K562 (cell line): ENCODE results near the gene TAS2R1. TPM values are rescaled to one million over a fixed set of nuclear protein-coding genes. Genes with fewer than 3 reads are reported as not detected.

Source experiments
- ATAC-seq: fragments of 200-7000 bp; cut with Tn5 transposase; 3 replicates; pipeline ENCODE4 v1.9.1; 2020; ENCODE audit warnings: moderate library complexity
- BruUV-seq: library from RNA; stranded (reverse); fragments of 400-500 nt; replicated peaks from 2 replicates; lab custom pipeline; 2021; lab: Mats Ljungman, UMichigan
- CTCF ChIA-PET: fragments of 300-600 bp; formaldehyde crosslinking; extraction: SDS; loops from one replicate; lab custom pipeline; 2021; ENCODE audit warnings: low intra/inter-chr PET ratio; lab: Yijun Ruan, JAX
- POLR2A ChIA-PET: fragments of 300-600, 350-650 bp; sonication (Branson Sonifier 250); formaldehyde crosslinking; extraction: SDS; loops from one replicate; lab custom pipeline; 2021; ENCODE audit warnings: antibody characterized with exemption, inconsistent platforms; lab: Yijun Ruan, JAX
- DNase-seq, 4 experiments: peaks; one replicate each; pipeline versions ENCODE4 v3.0.0 to v3.0.0-alpha.2; 2011 to 2018; ENCODE audit warnings: low spot score in 3 of 4, mixed read lengths in 3 of 4; ENCODE audit errors: extremely low read depth in 1 of 4
- FAIRE-seq: peaks from 2 replicates; lab custom pipeline; 2011; peaks lifted over from hg19 to GRCh38; lab: Jason Lieb, UNC
- H2AFZ ChIP-seq: 2 replicates; pipeline ENCODE4 v1.6.0; 2011; ENCODE audit warnings: low read depth, low read length, control low read depth, inconsistent platforms
- H3K27ac ChIP-seq: fragments of 200-600 bp; 3 replicates; pipeline ENCODE4 v1.8.0; 2011; ENCODE audit warnings: low read depth, mild to moderate bottlenecking, control low read depth, inconsistent platforms, low read length, moderate library complexity, mixed read lengths; ENCODE audit errors: extremely low read depth
- H3K27me3 ChIP-seq, 2 experiments: fragments of 300-600 bp in 1 of 2; 2 replicates in 1 of 2; 3 replicates in 1 of 2; pipeline versions ENCODE4 v1.6.0 to v1.8.0; 2011; ENCODE audit warnings: inconsistent platforms in 2 of 2, low read length in 2 of 2, mild to moderate bottlenecking in 1 of 2, mixed read lengths in 1 of 2, moderate library complexity in 1 of 2; ENCODE audit not compliant: control insufficient read depth in 2 of 2, insufficient read depth in 2 of 2
- H3K36me3 ChIP-seq: fragments of 300-600 bp; 3 replicates; pipeline ENCODE4 v1.8.0; 2011; ENCODE audit warnings: mild to moderate bottlenecking, low read length, inconsistent platforms; ENCODE audit not compliant: control insufficient read depth, insufficient read depth
- H3K4me1 ChIP-seq, 2 experiments: fragments of 200-600 bp in 1 of 2; replicated peaks in 1 of 2; 2 replicates in 1 of 2; 3 replicates in 1 of 2; pipeline versions ENCODE4 v1.5.1 to v1.8.0; 2011; ENCODE audit warnings: inconsistent platforms in 2 of 2, low read length in 2 of 2, mild to moderate bottlenecking in 1 of 2, mixed read lengths in 1 of 2, moderate library complexity in 1 of 2; ENCODE audit not compliant: control insufficient read depth in 2 of 2, insufficient read depth in 2 of 2
- H3K4me2 ChIP-seq: 2 replicates; pipeline ENCODE4 v1.6.1; 2011; ENCODE audit warnings: low read length, control low read depth, inconsistent platforms, mixed read lengths; ENCODE audit not compliant: insufficient read depth
- H3K4me3 ChIP-seq: fragments of 200-600 bp; sonication (generic), shearing (Covaris generic); 2 replicates; pipeline ENCODE4 v1.5.1; 2016; ENCODE audit warnings: control low read depth, inconsistent platforms
- H3K79me2 ChIP-seq: fragments of 200-600 bp; 3 replicates; pipeline ENCODE4 v1.8.0; 2011; ENCODE audit warnings: low read length, inconsistent platforms; ENCODE audit not compliant: control insufficient read depth, insufficient read depth
- H3K9ac ChIP-seq, 2 experiments: 2 replicates each; pipeline versions ENCODE4 v1.6.0 to v1.6.1; 2011; ENCODE audit warnings: low read depth in 2 of 2, low read length in 2 of 2, control low read depth in 1 of 2, inconsistent platforms in 1 of 2, mild to moderate bottlenecking in 1 of 2, mixed read lengths in 1 of 2; ENCODE audit not compliant: insufficient read depth in 1 of 2
- H3K9me1 ChIP-seq: one replicate; pipeline ENCODE4 v1.6.0; 2011; ENCODE audit warnings: inconsistent platforms, mild to moderate bottlenecking, low read length, moderate library complexity; ENCODE audit not compliant: control insufficient read depth, insufficient read depth
- H3K9me3 ChIP-seq: replicated peaks from 2 replicates; pipeline ENCODE4 v1.5.1; 2011; ENCODE audit warnings: low read depth, low read length, inconsistent platforms; ENCODE audit not compliant: control insufficient read depth, insufficient read depth
- H4K20me1 ChIP-seq: replicated peaks from 2 replicates; pipeline ENCODE4 v1.6.1; 2011; ENCODE audit warnings: low read length, inconsistent platforms, mixed read lengths; ENCODE audit not compliant: control insufficient read depth, insufficient read depth
- BMI1 ChIP-seq: fragments of 150-350 bp; IDR thresholded peaks from 2 replicates; pipeline ENCODE4 v1.6.1; 2014; ENCODE audit warnings: low read length
- EGR1 ChIP-seq: fragments of 450-650 bp; conservative IDR thresholded peaks from 2 replicates; pipeline ENCODE4 v1.6.1; 2017; ENCODE audit warnings: mild to moderate bottlenecking
- MAFK ChIP-seq: IDR thresholded peaks from 2 replicates; pipeline ENCODE4 v1.6.1; 2011; ENCODE audit warnings: low read length, improper control_type of control experiment
- MEF2A ChIP-seq: IDR thresholded peaks from 2 replicates; pipeline ENCODE4 v1.6.1; 2011; ENCODE audit warnings: low read depth, mild to moderate bottlenecking, low read length, moderate library complexity; ENCODE audit not compliant: control insufficient read depth
- MYC ChIP-seq, 2 experiments: fragments of 250-450 bp in 1 of 2; sonication (Bioruptor Pico) in 1 of 2; IDR thresholded peaks; 2 replicates each; pipeline versions ENCODE4 v1.5.1 to v1.6.1; 2012 to 2021; ENCODE audit warnings: low read depth in 2 of 2, borderline replicate concordance in 1 of 2, improper control_type of control experiment in 1 of 2, low read length in 1 of 2, mild to moderate bottlenecking in 1 of 2, moderate library complexity in 1 of 2
- POLR2AphosphoS2 ChIP-seq: IDR thresholded peaks from 2 replicates; pipeline ENCODE4 v1.6.1; 2012; ENCODE audit warnings: low read length, improper control_type of control experiment
- RERE ChIP-seq: sonication (generic); formaldehyde crosslinking; IDR thresholded peaks from 2 replicates; pipeline ENCODE4 v1.8.0; 2023; ENCODE audit warnings: missing genetic modification reagents, mild to moderate bottlenecking, borderline replicate concordance
- TAF9B ChIP-seq: fragments of 450-650 bp; IDR thresholded peaks from 2 replicates; pipeline ENCODE4 v1.6.1; 2018; ENCODE audit warnings: mild to moderate bottlenecking; ENCODE audit not compliant: partially characterized antibody
- WGBS: fragments of 100-300 bp; shearing (Covaris generic); methylation state at CpG from one replicate; pipeline ENCODE4 v1.1.6; 2016; ENCODE audit warnings: low coverage, mixed read lengths; ENCODE audit not compliant: insufficient coverage; ENCODE audit errors: missing lambda C conversion rate; 5-methylcytosine and 5-hydroxymethylcytosine counted together
- in situ Hi-C: fragments of 300-500 bp; cut with MboI; formaldehyde crosslinking; loops from 4 replicates; pipeline ENCODE4 v1.15.0; 2018; ENCODE audit warnings: inconsistent platforms, mixed read lengths
- intact Hi-C: fragments of 100-400 bp; cut with micrococcal nuclease; formaldehyde crosslinking; loops from 2 replicates; pipeline ENCODE4 v1.14.2; 2022
- polyA plus RNA-seq, 8 experiments: library from polyadenylated mRNA; depleted of rRNA in 4 of 8; stranded (reverse) in 5 of 8; unstranded in 3 of 8; fragments of >200 nt; fragmentation: Nextera tagmentation in 2 of 8; fragmentation: Illumina TruSeq in 1 of 8; extraction: Ambion mirVana in 2 of 8; extraction: Trizol in 1 of 8; gene quantifications; 2 replicates each; pipeline versions ENCODE4 v1.2.1 to v1.2.3, GENCODE V29; 2011 to 2014; ENCODE audit warnings: inconsistent platforms in 1 of 8, missing spikeins in 1 of 8
- total RNA-seq, 7 experiments: library from RNA; depleted of rRNA in 6 of 7; stranded (reverse); fragments of >200 nt in 6 of 7; fragmentation: Illumina TruSeq in 2 of 7; extraction: Trizol in 2 of 7; gene quantifications; 2 replicates each; pipeline versions ENCODE4 v1.2.1 to v1.2.3, GENCODE V29; 2011 to 2021; ENCODE audit warnings: low replicate concordance in 1 of 7
- TF ChIP-seq, protein P1 (sequence below): sonication (generic); formaldehyde crosslinking; IDR thresholded peaks from 2 replicates; pipeline ENCODE4 v1.8.0; 2022; ENCODE audit warnings: mild to moderate bottlenecking, missing genetic modification reagents
- TF ChIP-seq, protein P2 (sequence below), 3 experiments: fragments of 200-800 bp in 1 of 3; sonication (Bioruptor generic) in 1 of 3; sonication (generic) in 1 of 3; formaldehyde crosslinking in 1 of 3; IDR thresholded peaks; 2 replicates each; pipeline versions ENCODE4 v1.6.1 to v1.8.0; 2016 to 2022; ENCODE audit warnings: mild to moderate bottlenecking in 2 of 3, missing compliant biosample characterization in 2 of 3, missing genetic modification characterization in 2 of 3, missing genetic modification reagents in 1 of 3

Gene TAS2R1
- total and polyA plus RNA-seq, 9 of the 15 experiments (the other 6 are each of a cell fraction or from before 2014, with no cell fraction given) = not detected

DNA sequence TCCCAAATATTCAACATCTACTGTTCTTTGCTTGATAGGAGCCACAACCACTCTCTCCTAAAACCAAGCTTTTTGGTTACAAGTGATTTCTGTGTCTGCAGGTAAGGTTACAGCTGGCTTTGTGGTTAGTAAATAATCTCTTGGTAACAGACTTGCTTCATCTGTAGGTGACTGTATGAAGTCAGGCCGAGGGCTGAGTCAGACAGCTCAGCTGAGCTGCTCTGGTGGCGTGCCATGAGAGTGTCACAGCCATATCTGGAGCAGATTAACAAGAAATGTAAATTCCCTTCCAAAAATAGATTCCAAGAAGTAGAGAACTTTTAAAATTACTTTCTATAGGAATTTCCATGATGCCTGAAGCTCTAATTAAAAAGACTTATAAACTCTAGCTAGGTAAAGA is 23.7 kb upstream of the TAS2R1 start (continued):
- TF ChIP-seq, protein P1, sequence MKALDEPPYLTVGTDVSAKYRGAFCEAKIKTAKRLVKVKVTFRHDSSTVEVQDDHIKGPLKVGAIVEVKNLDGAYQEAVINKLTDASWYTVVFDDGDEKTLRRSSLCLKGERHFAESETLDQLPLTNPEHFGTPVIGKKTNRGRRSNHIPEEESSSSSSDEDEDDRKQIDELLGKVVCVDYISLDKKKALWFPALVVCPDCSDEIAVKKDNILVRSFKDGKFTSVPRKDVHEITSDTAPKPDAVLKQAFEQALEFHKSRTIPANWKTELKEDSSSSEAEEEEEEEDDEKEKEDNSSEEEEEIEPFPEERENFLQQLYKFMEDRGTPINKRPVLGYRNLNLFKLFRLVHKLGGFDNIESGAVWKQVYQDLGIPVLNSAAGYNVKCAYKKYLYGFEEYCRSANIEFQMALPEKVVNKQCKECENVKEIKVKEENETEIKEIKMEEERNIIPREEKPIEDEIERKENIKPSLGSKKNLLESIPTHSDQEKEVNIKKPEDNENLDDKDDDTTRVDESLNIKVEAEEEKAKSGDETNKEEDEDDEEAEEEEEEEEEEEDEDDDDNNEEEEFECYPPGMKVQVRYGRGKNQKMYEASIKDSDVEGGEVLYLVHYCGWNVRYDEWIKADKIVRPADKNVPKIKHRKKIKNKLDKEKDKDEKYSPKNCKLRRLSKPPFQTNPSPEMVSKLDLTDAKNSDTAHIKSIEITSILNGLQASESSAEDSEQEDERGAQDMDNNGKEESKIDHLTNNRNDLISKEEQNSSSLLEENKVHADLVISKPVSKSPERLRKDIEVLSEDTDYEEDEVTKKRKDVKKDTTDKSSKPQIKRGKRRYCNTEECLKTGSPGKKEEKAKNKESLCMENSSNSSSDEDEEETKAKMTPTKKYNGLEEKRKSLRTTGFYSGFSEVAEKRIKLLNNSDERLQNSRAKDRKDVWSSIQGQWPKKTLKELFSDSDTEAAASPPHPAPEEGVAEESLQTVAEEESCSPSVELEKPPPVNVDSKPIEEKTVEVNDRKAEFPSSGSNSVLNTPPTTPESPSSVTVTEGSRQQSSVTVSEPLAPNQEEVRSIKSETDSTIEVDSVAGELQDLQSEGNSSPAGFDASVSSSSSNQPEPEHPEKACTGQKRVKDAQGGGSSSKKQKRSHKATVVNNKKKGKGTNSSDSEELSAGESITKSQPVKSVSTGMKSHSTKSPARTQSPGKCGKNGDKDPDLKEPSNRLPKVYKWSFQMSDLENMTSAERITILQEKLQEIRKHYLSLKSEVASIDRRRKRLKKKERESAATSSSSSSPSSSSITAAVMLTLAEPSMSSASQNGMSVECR (CRISPR knock-in tag) = no peak
- TF ChIP-seq MYC (IDR thresholded peaks at IDR 0.05; ENCODE audit: low read depth, low read length) (no peak), MYC (CRISPR knock-in tag; IDR thresholded peaks at IDR 0.05; ENCODE audit: borderline replicate concordance, low read depth) (no peak), MEF2A (peak; percentile 45; the same call in 1 of the 2 replicates), TAF9B (peak; percentile 39)

- no peaks in the 10 kb centered on the region for H3K79me2 ChIP-seq
- no peak overlapping the region for H3K27ac ChIP-seq
- DNase-seq (no peak), ATAC-seq (no peak), FAIRE-seq (peak; percentile 37)
- H3K4me2 ChIP-seq = no peak overlapping the region
- no peaks in the 10 kb centered on the region for H3K9me3 ChIP-seq
- H3K36me3 ChIP-seq = no peaks in the 10 kb centered on the region
- H3K9me1 ChIP-seq = no peaks in the 10 kb centered on the region
- H3K4me3 ChIP-seq = no peak overlapping the region
- H3K27me3 ChIP-seq = no peaks in the 10 kb centered on the region
- in situ Hi-C loops = no loop called here
- no peaks in the 10 kb centered on the region for H4K20me1 ChIP-seq
- ChIA-PET CTCF (no interaction called here), POLR2A (interaction anchor here (0.6 kb wide), 1 partner anchor 35 kb away, joined by 3 read pairs; no protein-coding TSS in a partner anchor)
- BruUV-seq = no TSS peak
- 0% methylated on average over 7 of the region's 7 CpGs for WGBS
- H2AFZ ChIP-seq = no peak overlapping the region
- intact Hi-C loops = no loop called here
- H3K9ac ChIP-seq = no peak overlapping the region
- no peaks in the 10 kb centered on the region for H3K4me1 ChIP-seq
- TF ChIP-seq, protein P2, sequence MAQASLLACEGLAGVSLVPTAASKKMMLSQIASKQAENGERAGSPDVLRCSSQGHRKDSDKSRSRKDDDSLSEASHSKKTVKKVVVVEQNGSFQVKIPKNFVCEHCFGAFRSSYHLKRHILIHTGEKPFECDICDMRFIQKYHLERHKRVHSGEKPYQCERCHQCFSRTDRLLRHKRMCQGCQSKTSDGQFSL (CRISPR knock-in tag; IDR thresholded peaks at IDR 0.05) = no peak
- TF ChIP-seq, protein P2 (tag; IDR thresholded peaks at IDR 0.05) = no peak
- TF ChIP-seq RERE (CRISPR knock-in tag) = no peak
- TF ChIP-seq BMI1 = no peak
- TF ChIP-seq EGR1 = no peak
- no peak for TF ChIP-seq MAFK
- no peak for TF ChIP-seq POLR2AphosphoS2
Measured at GRCh38 chr5:9653061-9653460, 22.9 kb upstream of the TAS2R1 start.
